IMR-90 (cell line): ENCODE data around the gene ANKRD61. TPM values are rescaled to one million over a fixed set of nuclear protein-coding genes. Genes with fewer than 3 reads are reported as not detected.
"Not testable (repeated sequence)": the region's sequence is repeated elsewhere in the genome, so short reads cannot be mapped to it uniquely, and the experiment has no call there.

Experiments
- ATAC-seq: fragments of 200-7000 bp; cut with Tn5 transposase; 2 replicates; pipeline ENCODE4 v1.9.1; 2020; ENCODE audit warnings: low read depth, mild to moderate bottlenecking, moderate library complexity
- BruUV-seq: library from RNA; stranded (reverse); fragments of 400-500 nt; replicated peaks from 2 replicates; lab custom pipeline; 2021; lab: Mats Ljungman, UMichigan
- CTCF ChIA-PET: fragments of 300-600 bp; formaldehyde crosslinking; extraction: SDS; loops from one replicate; lab custom pipeline; 2021; ENCODE audit warnings: antibody characterized with exemption; lab: Yijun Ruan, JAX
- POLR2A ChIA-PET: fragments of 300-600 bp; sonication (Branson Sonifier 250); formaldehyde crosslinking; loops from one replicate; lab custom pipeline; 2022; ENCODE audit warnings: antibody characterized with exemption; ENCODE audit not compliant: unreplicated experiment; lab: Charles Lee
- DNase-seq: peaks from one replicate; pipeline ENCODE4 v3.0.0; 2013
- H2AFZ ChIP-seq: replicated peaks from 2 replicates; pipeline ENCODE3; 2013; ENCODE audit warnings: low read length, mild to moderate bottlenecking; ENCODE audit not compliant: poor library complexity
- H2AK5ac ChIP-seq: 2 replicates; pipeline ENCODE4 v1.6.1; 2013; ENCODE audit warnings: low read depth, low read length, inconsistent platforms
- H2AK9ac ChIP-seq: replicated peaks from 2 replicates; pipeline ENCODE3; 2013; ENCODE audit warnings: mild to moderate bottlenecking, low read depth, low read length, moderate library complexity; ENCODE audit not compliant: poor library complexity
- H2BK120ac ChIP-seq: 2 replicates; pipeline ENCODE4 v1.6.1; 2013; ENCODE audit warnings: low read depth, low read length, inconsistent platforms
- H2BK15ac ChIP-seq: 3 replicates; pipeline ENCODE4 v1.6.1; 2013; ENCODE audit warnings: low read depth, low read length, inconsistent platforms
- H2BK20ac ChIP-seq: 2 replicates; pipeline ENCODE4 v1.6.1; 2013; ENCODE audit warnings: low read depth, mild to moderate bottlenecking, inconsistent platforms, low read length, moderate library complexity
- H2BK5ac ChIP-seq: 2 replicates; pipeline ENCODE4 v1.6.1; 2013; ENCODE audit warnings: mild to moderate bottlenecking, low read depth, low read length, inconsistent platforms; ENCODE audit not compliant: poor library complexity, severe bottlenecking
- H3K14ac ChIP-seq: replicated peaks from 2 replicates; pipeline ENCODE4 v1.6.1; 2013; ENCODE audit warnings: low read depth, low read length, inconsistent platforms
- H3K18ac ChIP-seq: 2 replicates; pipeline ENCODE4 v1.6.1; 2013; ENCODE audit warnings: low read depth, low read length, control low read depth
- H3K23ac ChIP-seq: 2 replicates; pipeline ENCODE4 v1.6.1; 2013; ENCODE audit warnings: low read depth, low read length, inconsistent platforms
- H3K27ac ChIP-seq: 2 replicates; pipeline ENCODE4 v1.5.1; 2013; ENCODE audit warnings: mild to moderate bottlenecking, control low read depth, low read length; ENCODE audit not compliant: insufficient read depth
- H3K27me3 ChIP-seq: 2 replicates; pipeline ENCODE4 v1.6.1; 2013; ENCODE audit warnings: low read length; ENCODE audit not compliant: control insufficient read depth, insufficient read depth
- H3K36me3 ChIP-seq: 2 replicates; pipeline ENCODE4 v1.6.1; 2013; ENCODE audit warnings: low read length, mixed read lengths; ENCODE audit not compliant: control insufficient read depth, insufficient read depth
- H3K4ac ChIP-seq: 2 replicates; pipeline ENCODE4 v1.6.1; 2013; ENCODE audit warnings: low read depth, low read length, inconsistent platforms
- H3K4me1 ChIP-seq: 2 replicates; pipeline ENCODE4 v1.6.1; 2013; ENCODE audit warnings: low read length, mixed read lengths; ENCODE audit not compliant: control insufficient read depth, insufficient read depth
- H3K4me2 ChIP-seq: 2 replicates; pipeline ENCODE4 v1.6.1; 2013; ENCODE audit warnings: low read depth, mild to moderate bottlenecking, control low read depth, low read length, moderate library complexity
- H3K4me3 ChIP-seq: 2 replicates; pipeline ENCODE4 v1.5.1; 2013; ENCODE audit warnings: low read depth, mild to moderate bottlenecking, control low read depth, low read length, moderate library complexity; ENCODE audit not compliant: insufficient read depth
- H3K56ac ChIP-seq: 2 replicates; pipeline ENCODE4 v1.6.1; 2013; ENCODE audit warnings: low read length, inconsistent platforms; ENCODE audit not compliant: insufficient read depth; ENCODE audit errors: extremely low read depth
- H3K79me1 ChIP-seq, 2 experiments: 2 replicates each; pipeline ENCODE4 v1.6.1; 2013; ENCODE audit warnings: low read length in 2 of 2, inconsistent platforms in 1 of 2, low read depth in 1 of 2
- H3K9ac ChIP-seq: 2 replicates; pipeline ENCODE4 v1.6.1; 2013; ENCODE audit warnings: low read depth, low read length, control low read depth
- H3K9me1 ChIP-seq: 2 replicates; pipeline ENCODE4 v1.6.1; 2013; ENCODE audit warnings: low read length, inconsistent platforms; ENCODE audit not compliant: insufficient read depth
- H3K9me3 ChIP-seq: 2 replicates; pipeline ENCODE4 v1.6.1; 2013; ENCODE audit warnings: low read length; ENCODE audit not compliant: control insufficient read depth, insufficient read depth
- H4K20me1 ChIP-seq: 2 replicates; pipeline ENCODE4 v1.6.1; 2013; ENCODE audit warnings: low read length, inconsistent platforms; ENCODE audit not compliant: insufficient read depth
- H4K5ac ChIP-seq: 2 replicates; pipeline ENCODE4 v1.6.1; 2013; ENCODE audit warnings: mild to moderate bottlenecking, low read depth, low read length, control low read depth
- H4K8ac ChIP-seq, 2 experiments: 2 replicates each; pipeline ENCODE4 v1.6.1; 2013; ENCODE audit warnings: low read depth in 2 of 2, low read length in 2 of 2, control low read depth in 1 of 2, inconsistent platforms in 1 of 2
- H4K91ac ChIP-seq: 2 replicates; pipeline ENCODE4 v1.6.1; 2013; ENCODE audit warnings: low read depth, low read length, inconsistent platforms; ENCODE audit not compliant: insufficient read depth
- MAZ ChIP-seq: IDR thresholded peaks from 2 replicates; pipeline ENCODE4 v1.6.1; 2012; ENCODE audit warnings: low read depth, mild to moderate bottlenecking, low read length, improper control_type of control experiment, moderate library complexity, borderline replicate concordance
- MXI1 ChIP-seq: IDR thresholded peaks from 2 replicates; pipeline ENCODE4 v1.6.1; 2012; ENCODE audit warnings: low read depth, mild to moderate bottlenecking, low read length, moderate library complexity, borderline replicate concordance
- RCOR1 ChIP-seq: IDR thresholded peaks from 2 replicates; pipeline ENCODE4 v1.6.1; 2012; ENCODE audit warnings: mild to moderate bottlenecking, low read length, improper control_type of control experiment; ENCODE audit not compliant: insufficient replicate concordance
- WGBS, 2 experiments: methylation state at CpG; one replicate each; pipeline versions ENCODE4 v1.1.5 to v1.1.7; 2013; ENCODE audit warnings: missing lambda C conversion rate in 2 of 2; ENCODE audit not compliant: insufficient read length in 1 of 2; ENCODE audit errors: extremely low coverage in 2 of 2; 5-methylcytosine and 5-hydroxymethylcytosine counted together
- dilution Hi-C: fragments of 300-500 bp; cut with HindIII; formaldehyde crosslinking; loops from one replicate; pipeline ENCODE4 v1.14.3; 2018; ENCODE audit warnings: low sequenced_read_pairs; ENCODE audit not compliant: unreplicated experiment
- in situ Hi-C: fragments of 300-500 bp; cut with MboI; formaldehyde crosslinking; loops from 3 replicates; pipeline ENCODE4 v1.14.3; 2019; ENCODE audit warnings: low sequenced_read_pairs, inconsistent platforms, mixed read lengths
- intact Hi-C: fragments of 100-400 bp; cut with micrococcal nuclease; formaldehyde crosslinking; loops from 2 replicates; pipeline ENCODE4 v1.10.0; 2022
- polyA plus RNA-seq, 3 experiments: library from polyadenylated mRNA; depleted of rRNA; stranded (reverse); fragments of >200 nt; gene quantifications; 2 replicates each; pipeline ENCODE4 v1.2.3, GENCODE V29; 2012; ENCODE audit warnings: low replicate concordance in 1 of 3
- total RNA-seq: library from RNA; depleted of rRNA; stranded (reverse); fragments of >200 nt; gene quantifications from 2 replicates; pipeline ENCODE4 v1.2.3, GENCODE V29; 2012

Gene ANKRD61
- total and polyA plus RNA-seq, 2 of the 4 experiments (the other 2 are of a cell fraction), result 0.17 to 0.36 TPM

DNA sequence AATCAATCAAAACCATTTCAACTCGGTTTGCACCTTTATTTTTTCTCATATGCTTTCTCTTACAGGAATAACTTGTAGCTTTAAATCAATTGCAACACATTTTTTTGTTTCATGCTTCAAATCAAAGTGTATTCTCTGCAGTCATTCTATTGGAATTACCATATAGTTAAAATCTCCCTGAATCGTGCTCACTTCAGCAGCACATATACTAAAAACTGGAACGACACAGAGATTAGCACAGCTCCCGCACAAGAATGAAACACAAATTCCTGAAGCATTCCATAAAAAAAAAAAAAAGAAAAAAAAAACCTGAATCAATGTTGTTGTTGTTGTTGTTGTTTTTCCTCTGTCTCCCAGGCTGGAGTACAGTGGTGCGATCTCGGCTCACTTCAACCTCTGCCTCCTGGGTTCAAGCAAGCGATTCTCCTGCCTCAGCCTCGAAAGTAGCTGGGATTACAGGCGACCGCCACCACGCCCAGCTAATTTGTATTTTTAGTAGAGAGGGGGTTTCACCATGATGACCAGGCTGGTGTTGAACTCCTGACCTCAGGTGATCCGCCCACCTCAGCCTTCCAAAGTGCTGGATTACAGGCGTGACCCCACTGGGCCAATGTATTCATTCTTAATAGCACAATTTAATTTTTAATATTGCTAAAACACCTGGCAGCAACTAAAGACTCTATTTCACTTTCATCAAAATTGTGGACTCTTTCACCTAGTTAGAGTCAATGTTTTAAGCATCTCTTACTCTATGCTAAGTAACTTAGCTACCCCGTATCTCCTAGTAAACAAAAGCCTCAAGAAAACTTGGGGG lies 26.3 kb downstream of the ANKRD61 start:
- Histone ChIP-seq H3K9me1 (peaks cover 3% of the 10 kb centered on the region; the same call in 1 of the 2 replicates), H3K56ac (no peak overlapping the region; the same call in 1 of the 2 replicates), H3K36me3 (peaks cover 9% of the 10 kb centered on the region), H4K91ac (no peak overlapping the region), H2AK9ac (no peak overlapping the region), H4K8ac (no peak overlapping the region), H2BK15ac (no peak overlapping the region), H2AK5ac (no peak overlapping the region), H3K9ac (no peak overlapping the region), H2AFZ (no peak overlapping the region), H3K27me3 (no peaks in the 10 kb centered on the region), H3K9me3 (no peaks in the 10 kb centered on the region), H4K5ac (no peak overlapping the region), H2BK20ac (no peak overlapping the region), H3K4ac (no peak overlapping the region), H3K23ac (no peak overlapping the region), H3K27ac (peak overlapping the region; percentile 26; the same call in 1 of the 2 replicates), H3K79me1 (peaks cover 6 to 44% of the 10 kb centered on the region in 2 experiments), H2BK120ac (no peak overlapping the region), H3K4me3 (peak overlapping the region; percentile 20; the same call in 1 of the 2 replicates), H3K4me1 (peaks cover 5% of the 10 kb centered on the region), H2BK5ac (no peak overlapping the region), H4K20me1 (peaks cover 19% of the 10 kb centered on the region; the same call in 1 of the 2 replicates), H3K4me2 (peak overlapping the region; percentile 62), H3K18ac (no peak overlapping the region), H3K14ac (no peak overlapping the region; the same call in 1 of the 2 replicates)
- in situ Hi-C loops, result no loop called here
- dilution Hi-C loops, result no loop called here
- BruUV-seq, result no TSS peak
- ChIA-PET POLR2A (no interaction called here), CTCF (no interaction called here)
- TF ChIP-seq RCOR1, result no peak
- TF ChIP-seq MXI1, result no peak
- no peak for TF ChIP-seq MAZ
- no peak for DNase-seq
- WGBS, 2 experiments, result no CpG with 5 or more reads among the region's 14 CpGs
- intact Hi-C loops, result no loop called here
- ATAC-seq, result no peak

DNA sequence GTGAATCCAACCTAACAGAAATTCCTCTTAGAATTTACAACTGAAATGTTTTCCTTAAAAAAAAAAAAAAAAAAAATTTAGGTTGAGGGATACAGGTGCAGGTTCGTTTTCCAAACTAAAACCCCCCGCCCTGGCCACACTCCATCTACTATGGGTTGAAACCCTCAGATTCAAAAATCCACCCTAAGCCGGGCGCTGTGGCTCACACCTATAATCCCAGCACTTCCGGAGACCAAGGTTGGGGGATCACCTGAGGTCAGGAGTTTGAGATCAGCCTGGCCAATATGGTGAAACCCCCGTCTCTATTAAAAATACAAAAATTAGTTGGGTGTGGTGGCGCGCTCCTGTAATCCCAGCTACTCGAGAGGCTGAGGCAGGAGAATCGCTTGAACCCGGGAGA lies 28.8 kb downstream of the ANKRD61 start:
- H2BK120ac ChIP-seq, H3K14ac ChIP-seq, DNase-seq, H4K5ac ChIP-seq, H3K4ac ChIP-seq, H2BK15ac ChIP-seq, H3K18ac ChIP-seq, ATAC-seq, POLR2A ChIA-PET, H3K9me3 ChIP-seq, H3K56ac ChIP-seq, H3K4me3 ChIP-seq, intact Hi-C loops, H3K27ac ChIP-seq, H2AK5ac ChIP-seq, H2AFZ ChIP-seq, H3K4me1 ChIP-seq, H3K9me1 ChIP-seq, H3K23ac ChIP-seq, dilution Hi-C loops, BruUV-seq, H3K4me2 ChIP-seq, H3K9ac ChIP-seq, H3K27me3 ChIP-seq, H4K8ac ChIP-seq, H3K36me3 ChIP-seq, H2BK5ac ChIP-seq, H4K91ac ChIP-seq, CTCF ChIA-PET, in situ Hi-C loops, H2BK20ac ChIP-seq, H2AK9ac ChIP-seq: not testable (repeated sequence)
- no CpG with 5 or more reads among the region's 11 CpGs for WGBS, 2 experiments
- Histone ChIP-seq H4K20me1 (peaks cover 11% of the 10 kb centered on the region; the same call in 1 of the 2 replicates), H3K79me1 (peaks cover 2 to 33% of the 10 kb centered on the region in 2 experiments; a peak in 3 of 4 replicates)
